GM23248 (cell line): Measurements from ENCODE around the gene MBD3L1. TPM values are rescaled to one million over a fixed set of nuclear protein-coding genes. Genes with fewer than 3 reads are reported as not detected.

ENCODE experiments used
- DNase-seq: peaks from one replicate; pipeline ENCODE4 v3.0.0-alpha.2; 2015
- H2AFZ ChIP-seq: fragments of 200-600 bp; sonication (generic); 2 replicates; pipeline ENCODE4 v1.6.1; 2016; ENCODE audit warnings: antibody characterized with exemption
- H3F3A ChIP-seq: fragments of 200-600 bp; sonication (generic); 2 replicates; pipeline ENCODE4 v1.6.1; 2016; ENCODE audit warnings: mild to moderate bottlenecking, antibody characterized with exemption, mixed run types; ENCODE audit not compliant: insufficient read depth
- H3K27ac ChIP-seq: fragments of 200-600 bp; sonication (generic); 2 replicates; pipeline ENCODE4 v1.5.1; 2016; ENCODE audit warnings: mild to moderate bottlenecking
- H3K27me3 ChIP-seq: fragments of 200-600 bp; sonication (generic); replicated peaks from 2 replicates; pipeline ENCODE4 v1.6.1; 2016; ENCODE audit warnings: mild to moderate bottlenecking; ENCODE audit not compliant: insufficient read depth
- H3K36me3 ChIP-seq: fragments of 200-600 bp; sonication (generic); 2 replicates; pipeline ENCODE4 v1.6.1; 2016; ENCODE audit warnings: low read depth, mild to moderate bottlenecking
- H3K4me1 ChIP-seq: fragments of 200-600 bp; sonication (generic); 2 replicates; pipeline ENCODE4 v1.6.1; 2016; ENCODE audit warnings: mild to moderate bottlenecking; ENCODE audit not compliant: insufficient read depth
- H3K4me2 ChIP-seq: fragments of 200-600 bp; sonication (generic); one replicate; pipeline ENCODE4 v1.6.1; 2016; ENCODE audit warnings: mild to moderate bottlenecking; ENCODE audit not compliant: unreplicated experiment
- H3K4me3 ChIP-seq: fragments of 200-600 bp; sonication (generic); 2 replicates; pipeline ENCODE4 v1.5.1; 2016; ENCODE audit warnings: mild to moderate bottlenecking
- H3K79me2 ChIP-seq: fragments of 200-600 bp; sonication (generic); 2 replicates; pipeline ENCODE4 v1.6.1; 2016; ENCODE audit warnings: mild to moderate bottlenecking; ENCODE audit not compliant: insufficient read depth
- H3K9ac ChIP-seq: fragments of 200-600 bp; sonication (generic); 2 replicates; pipeline ENCODE4 v1.6.1; 2016; ENCODE audit warnings: mild to moderate bottlenecking
- H3K9me2 ChIP-seq: fragments of 200-600 bp; sonication (generic); 2 replicates; pipeline ENCODE4 v1.6.1; 2016; ENCODE audit warnings: mixed run types, mild to moderate bottlenecking, moderate library complexity; ENCODE audit not compliant: insufficient read depth
- H3K9me3 ChIP-seq: fragments of 200-600 bp; sonication (generic); one replicate; pipeline ENCODE4 v1.6.1; 2017; ENCODE audit warnings: low read depth
- H4K20me1 ChIP-seq: fragments of 200-600 bp; sonication (generic); 2 replicates; pipeline ENCODE4 v1.6.0; 2016; ENCODE audit not compliant: insufficient read depth
- EZH2 ChIP-seq: fragments of 200-600 bp; sonication (generic); IDR thresholded peaks from 2 replicates; pipeline ENCODE4 v1.6.1; 2018; ENCODE audit warnings: antibody characterized with exemption, mild to moderate bottlenecking; ENCODE audit not compliant: insufficient read depth, poor library complexity, severe bottlenecking
- EZH2phosphoT487 ChIP-seq: fragments of 200-600 bp; sonication (generic); IDR thresholded peaks from 2 replicates; pipeline ENCODE4 v1.6.1; 2018; ENCODE audit warnings: antibody characterized with exemption, moderate library complexity, mild to moderate bottlenecking, low read depth; ENCODE audit not compliant: insufficient read depth
- WGBS, 2 experiments: methylation state at CpG; one replicate each; pipeline ENCODE4 v1.1.6; 2015 to 2017; ENCODE audit warnings: low lambda C conversion rate in 2 of 2, low coverage in 1 of 2; ENCODE audit errors: missing lambda C conversion rate in 2 of 2; 5-methylcytosine and 5-hydroxymethylcytosine counted together
- in situ Hi-C: fragments of 300-500 bp; cut with MboI; formaldehyde crosslinking; loops from 2 replicates; pipeline ENCODE4 v1.15.0; 2020
- polyA plus RNA-seq: library from polyadenylated mRNA; unstranded; fragments of >200 nt; fragmentation: Nextera tagmentation; extraction: Ambion mirVana; gene quantifications from 2 replicates; pipeline ENCODE4 v1.2.1, GENCODE V29; 2016
- total RNA-seq: library from RNA; depleted of rRNA; stranded (reverse); fragments of >200 nt; shearing (Covaris generic); gene quantifications from 2 replicates; pipeline ENCODE4 v1.2.3, GENCODE V29; 2014

Gene MBD3L1
- total and polyA plus RNA-seq, 2 experiments from 2014 or later = not detected

DNA sequence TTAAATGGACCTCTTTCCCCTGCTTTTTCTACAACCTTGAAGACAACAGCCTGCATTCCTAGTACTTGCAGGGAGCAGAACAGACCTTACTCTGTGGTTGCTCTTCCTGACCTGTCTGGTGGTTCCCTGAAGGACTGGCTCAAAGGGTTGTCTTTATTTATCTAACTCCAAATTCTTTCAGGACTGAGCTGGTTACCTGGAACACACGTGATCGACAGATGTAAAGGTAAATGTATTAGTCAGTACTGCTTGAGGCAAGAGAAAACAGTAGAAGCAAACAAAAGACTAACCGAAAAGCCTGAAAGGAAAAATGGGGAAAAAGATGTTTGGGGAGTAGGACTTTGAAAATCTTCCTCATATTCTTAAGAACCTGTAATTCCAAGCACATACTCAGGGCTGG, 18.0 kb upstream of the MBD3L1 start:
- peaks cover 16% of the 10 kb centered on the region for H3F3A ChIP-seq
- H3K79me2 ChIP-seq = no peaks in the 10 kb centered on the region
- no peaks in the 10 kb centered on the region for H3K27me3 ChIP-seq
- H3K9ac ChIP-seq = no peak overlapping the region
- in situ Hi-C loops = no loop called here
- H3K9me2 ChIP-seq = no peaks in the 10 kb centered on the region
- no peaks in the 10 kb centered on the region for H4K20me1 ChIP-seq
- peaks cover 97% of the 10 kb centered on the region for H3K36me3 ChIP-seq
- no peak overlapping the region for H2AFZ ChIP-seq
- no peak overlapping the region for H3K4me3 ChIP-seq
- peaks cover 25% of the 10 kb centered on the region for H3K9me3 ChIP-seq
- H3K4me2 ChIP-seq = no peak overlapping the region
- TF ChIP-seq EZH2 (no peak), EZH2phosphoT487 (no peak)
- DNase-seq = no peak
- 93 to 94% methylated on average over 3 of the region's 3 CpGs for WGBS, 2 experiments
- H3K4me1 ChIP-seq = no peaks in the 10 kb centered on the region
- no peak overlapping the region for H3K27ac ChIP-seq

GRCh38 chr19:8815780-8816179, 16.4 kb upstream of the MBD3L1 start:
- H3K36me3 ChIP-seq = peaks cover 90% of the 10 kb centered on the region
- no peaks in the 10 kb centered on the region for H3K79me2 ChIP-seq
- no peak overlapping the region for H3K4me3 ChIP-seq
- peaks cover 20% of the 10 kb centered on the region for H3K9me3 ChIP-seq
- no peaks in the 10 kb centered on the region for H3K4me1 ChIP-seq
- no peak for DNase-seq
- H4K20me1 ChIP-seq = no peaks in the 10 kb centered on the region
- peaks cover 16% of the 10 kb centered on the region for H3F3A ChIP-seq
- no peak overlapping the region for H2AFZ ChIP-seq
- no peak overlapping the region for H3K27ac ChIP-seq
- no peaks in the 10 kb centered on the region for H3K27me3 ChIP-seq
- TF ChIP-seq EZH2phosphoT487 (no peak), EZH2 (no peak)
- in situ Hi-C loops = no loop called here
- H3K9me2 ChIP-seq = no peaks in the 10 kb centered on the region
- no peak overlapping the region for H3K9ac ChIP-seq
- 84 to 96% methylated on average over 2 of the region's 2 CpGs for WGBS, 2 experiments
- no peak overlapping the region for H3K4me2 ChIP-seq

DNA sequence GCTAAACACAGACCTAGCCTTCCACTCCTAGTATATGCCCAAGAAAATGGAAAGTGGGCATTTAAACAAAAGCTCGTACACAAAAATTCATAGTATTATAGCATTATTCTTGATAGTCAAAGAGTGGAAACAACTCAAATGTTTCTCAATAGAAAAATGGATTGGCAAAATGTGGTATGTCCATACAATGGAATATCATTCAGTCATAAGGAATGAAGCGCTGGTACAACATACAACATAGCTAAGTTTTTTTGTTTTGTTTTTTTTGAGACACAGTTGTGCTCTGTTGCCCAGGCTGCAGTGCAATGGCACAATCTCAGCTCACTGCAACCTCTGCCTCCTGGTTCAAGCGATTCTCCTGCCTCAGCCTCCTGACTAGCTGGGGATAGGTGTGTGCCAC, 11.9 kb upstream of the MBD3L1 start:
- Histone ChIP-seq H3K79me2 (no peaks in the 10 kb centered on the region), H4K20me1 (no peaks in the 10 kb centered on the region), H3K36me3 (peaks cover 49% of the 10 kb centered on the region), H3F3A (no peaks in the 10 kb centered on the region), H3K9ac (no peak overlapping the region), H3K9me2 (no peaks in the 10 kb centered on the region), H3K4me2 (no peak overlapping the region), H3K4me3 (no peak overlapping the region), H2AFZ (no peak overlapping the region), H3K27ac (no peak overlapping the region), H3K4me1 (no peaks in the 10 kb centered on the region), H3K27me3 (no peaks in the 10 kb centered on the region), H3K9me3 (peaks cover 5% of the 10 kb centered on the region)
- in situ Hi-C loops = no loop called here
- 95 to 99% methylated on average over 3 of the region's 3 CpGs for WGBS, 2 experiments
- DNase-seq = no peak
- TF ChIP-seq EZH2phosphoT487 (no peak), EZH2 (no peak)

GRCh38 chr19:8821748-8822241, 10.4 kb upstream of the MBD3L1 start:
- peaks cover 2% of the 10 kb centered on the region for H3K9me3 ChIP-seq
- no peaks in the 10 kb centered on the region for H3K9me2 ChIP-seq
- no peak overlapping the region for H3K27ac ChIP-seq
- H3K27me3 ChIP-seq = no peaks in the 10 kb centered on the region
- TF ChIP-seq EZH2phosphoT487 = no peak
- no peak for TF ChIP-seq EZH2
- no peak overlapping the region for H2AFZ ChIP-seq
- H3K4me3 ChIP-seq = no peak overlapping the region
- no peak for DNase-seq
- no peak overlapping the region for H3K4me2 ChIP-seq
- H3K36me3 ChIP-seq = peaks cover 34% of the 10 kb centered on the region
- H4K20me1 ChIP-seq = no peaks in the 10 kb centered on the region
- in situ Hi-C loops = no loop called here
- H3K4me1 ChIP-seq = no peaks in the 10 kb centered on the region
- no peak overlapping the region for H3K9ac ChIP-seq
- 94 to 95% methylated on average over 5 of the region's 5 CpGs for WGBS, 2 experiments
- H3F3A ChIP-seq = no peaks in the 10 kb centered on the region
- no peaks in the 10 kb centered on the region for H3K79me2 ChIP-seq

DNA sequence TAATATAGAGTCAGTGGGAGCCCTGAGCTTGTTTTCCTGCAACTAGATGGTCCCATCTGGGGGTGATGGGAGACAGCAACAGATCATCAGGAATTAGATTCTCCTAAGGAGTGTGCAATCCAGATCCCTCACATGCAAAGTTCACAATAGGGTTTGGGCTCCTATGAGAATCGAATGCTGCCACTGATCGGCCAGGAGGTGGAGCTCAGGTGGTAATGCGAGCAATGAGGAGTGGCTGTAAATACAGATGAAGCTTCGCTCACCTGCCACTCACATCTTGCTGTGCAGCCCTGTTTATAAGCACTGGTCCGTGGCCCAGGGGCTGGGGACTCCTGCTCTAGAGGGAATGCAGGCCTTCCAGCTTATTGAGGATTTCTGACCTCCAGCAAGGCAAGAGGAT, 5.8 kb upstream of the MBD3L1 start:
- Histone ChIP-seq H3K27me3 (no peaks in the 10 kb centered on the region), H3K4me3 (no peak overlapping the region), H3F3A (no peaks in the 10 kb centered on the region), H3K4me2 (no peak overlapping the region), H3K4me1 (no peaks in the 10 kb centered on the region), H4K20me1 (no peaks in the 10 kb centered on the region), H3K9ac (no peak overlapping the region), H3K9me2 (no peaks in the 10 kb centered on the region), H3K36me3 (no peaks in the 10 kb centered on the region; the same call in 1 of the 2 replicates), H3K9me3 (no peaks in the 10 kb centered on the region), H2AFZ (no peak overlapping the region), H3K79me2 (peaks cover 7% of the 10 kb centered on the region), H3K27ac (no peak overlapping the region)
- no peak for DNase-seq
- in situ Hi-C loops = no loop called here
- TF ChIP-seq EZH2 = no peak
- WGBS, 2 experiments = 94 to 96% methylated on average over 5 of the region's 5 CpGs
